GM21390 (cell line): ENCODE results near the gene KLHL21.

Source experiments
- ATAC-seq: cut with Tn5 transposase; IDR thresholded peaks from one replicate; pipeline ENCODE4 v1.9.1; 2021; ENCODE audit not compliant: unreplicated experiment

Gene KLHL21

DNA sequence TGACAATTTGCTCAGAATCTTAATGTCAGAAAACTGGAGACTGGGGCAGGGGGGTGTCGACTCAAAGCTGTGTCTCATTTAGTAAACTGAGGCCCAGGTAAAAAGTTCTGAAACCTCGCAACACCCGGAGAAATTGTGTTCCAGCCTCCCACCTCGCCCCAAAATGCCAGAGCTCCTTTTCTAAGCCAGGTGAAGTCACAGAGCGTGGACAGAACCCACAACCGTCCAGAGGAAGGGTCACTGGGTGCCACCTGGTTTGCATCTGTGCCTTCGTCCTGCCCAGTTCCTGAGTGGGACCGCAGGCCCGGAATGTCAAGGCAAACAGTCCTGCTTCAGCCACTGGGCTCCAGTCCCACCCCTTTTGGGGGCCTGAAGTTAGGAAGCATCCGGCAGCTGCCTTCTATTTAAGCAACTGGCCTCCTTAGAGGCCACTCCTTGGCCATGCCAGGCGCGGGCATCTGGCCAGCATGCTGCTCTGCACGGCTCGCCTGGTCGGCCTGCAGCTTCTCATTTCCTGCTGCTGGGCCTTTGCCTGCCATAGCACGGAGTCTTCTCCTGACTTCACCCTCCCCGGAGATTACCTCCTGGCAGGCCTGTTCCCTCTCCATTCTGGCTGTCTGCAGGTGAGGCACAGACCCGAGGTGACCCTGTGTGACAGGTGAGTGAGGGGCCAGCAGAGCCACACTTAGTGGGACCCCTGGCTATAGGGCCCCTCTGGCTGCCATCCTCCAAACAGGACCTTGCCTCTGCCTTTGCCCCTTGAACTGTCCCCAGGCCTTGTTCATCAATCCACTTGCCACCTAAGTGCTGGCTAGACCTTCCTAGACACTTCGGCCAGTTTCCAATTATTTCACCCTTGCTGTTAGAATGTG is 47.5 kb downstream of the KLHL21 start, which contains the start of gene TAS1R1:
TAS1R1 (plus strand) TSS at position 401 of the 872 bp plus-strand sequence; CDS start at position 468, 67 bp downstream.
- no peak for ATAC-seq

DNA sequence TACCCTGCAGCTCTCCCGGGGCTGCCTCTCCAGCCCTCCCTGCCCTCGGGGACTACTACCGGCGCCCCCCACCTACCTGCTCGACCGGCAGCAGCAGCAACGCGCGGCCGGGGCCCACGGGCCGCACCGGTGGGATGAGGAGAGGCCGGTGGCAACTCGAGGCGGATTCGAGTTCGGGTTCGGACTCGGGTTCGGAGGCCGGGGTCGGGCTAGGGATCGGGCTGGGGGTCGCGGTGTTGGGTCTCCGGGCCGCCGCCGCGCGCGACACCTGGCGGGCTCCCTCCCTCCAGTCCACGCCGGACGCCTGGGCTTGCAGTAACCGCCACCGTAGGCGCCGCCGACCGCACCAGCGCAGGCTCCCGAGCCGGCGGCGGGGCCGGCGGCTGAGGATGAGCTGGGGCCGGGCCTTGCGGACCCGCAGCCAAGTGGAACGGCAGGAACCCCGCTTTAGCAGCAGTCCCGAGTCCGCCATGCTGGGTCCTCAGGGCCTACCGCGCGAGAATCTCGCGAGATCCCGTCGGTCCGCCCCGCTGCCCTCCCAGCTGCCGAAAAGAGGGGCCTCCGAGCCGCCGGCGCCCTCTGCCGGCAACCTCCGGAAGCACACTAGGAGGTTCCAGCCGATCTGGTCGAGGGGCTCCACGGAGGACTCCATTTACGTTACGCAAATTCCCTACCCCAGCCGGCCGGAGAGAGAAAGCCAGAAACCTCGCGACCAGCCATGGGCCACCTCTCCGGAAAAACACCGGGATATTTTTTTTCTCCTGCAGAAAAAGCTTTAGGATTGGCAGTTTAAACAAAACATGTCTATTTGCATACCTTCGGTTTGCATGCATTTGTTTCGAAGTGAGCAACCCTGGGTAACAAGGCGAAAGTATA is 48.4 kb downstream of the KLHL21 start, which contains the start of gene NOL9:
NOL9 (minus strand) TSS at position 483 of the 876 bp plus-strand sequence; CDS start at position 472, 11 bp downstream.
- ATAC-seq = peak; percentile 92

DNA sequence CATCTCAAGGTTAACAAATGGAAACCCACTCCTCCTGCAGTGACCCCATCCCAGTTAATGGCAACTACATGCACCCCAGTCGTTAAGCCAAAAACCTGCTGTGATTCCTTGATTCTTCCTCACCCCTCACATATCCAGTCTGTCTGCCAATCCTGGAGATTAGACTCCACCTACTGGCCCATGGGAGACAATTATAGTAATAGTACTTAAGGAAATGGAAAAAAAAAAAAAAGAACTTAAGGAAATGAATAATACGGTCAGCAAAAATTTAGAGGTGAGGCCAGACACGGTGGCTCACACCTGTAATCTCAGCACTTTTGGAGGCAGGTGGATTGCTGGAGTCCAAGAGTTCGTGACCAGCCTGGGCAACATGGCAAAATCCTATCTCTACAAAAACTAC is 55.4 kb downstream of the KLHL21 start:
- no peak for ATAC-seq

DNA sequence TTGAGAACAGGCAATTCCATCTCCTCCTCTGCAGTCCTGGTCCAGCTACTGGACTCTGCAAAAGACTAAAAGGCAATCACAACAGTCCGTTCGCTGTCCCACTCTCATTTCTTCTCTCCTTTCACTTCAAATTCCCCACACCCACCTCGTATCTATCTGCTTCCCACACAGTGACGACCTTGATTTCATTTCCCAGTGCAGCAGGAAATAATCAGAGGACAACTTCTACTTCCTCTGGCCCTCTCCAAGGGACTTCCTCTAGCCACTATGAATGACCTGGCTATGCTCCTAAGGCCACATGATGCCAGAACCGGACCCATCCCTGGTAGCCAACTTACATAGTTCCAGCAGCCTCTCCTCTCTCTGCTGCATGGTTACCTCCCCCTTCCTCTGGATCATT is 56.3 kb downstream of the KLHL21 start:
- no peak for ATAC-seq

DNA sequence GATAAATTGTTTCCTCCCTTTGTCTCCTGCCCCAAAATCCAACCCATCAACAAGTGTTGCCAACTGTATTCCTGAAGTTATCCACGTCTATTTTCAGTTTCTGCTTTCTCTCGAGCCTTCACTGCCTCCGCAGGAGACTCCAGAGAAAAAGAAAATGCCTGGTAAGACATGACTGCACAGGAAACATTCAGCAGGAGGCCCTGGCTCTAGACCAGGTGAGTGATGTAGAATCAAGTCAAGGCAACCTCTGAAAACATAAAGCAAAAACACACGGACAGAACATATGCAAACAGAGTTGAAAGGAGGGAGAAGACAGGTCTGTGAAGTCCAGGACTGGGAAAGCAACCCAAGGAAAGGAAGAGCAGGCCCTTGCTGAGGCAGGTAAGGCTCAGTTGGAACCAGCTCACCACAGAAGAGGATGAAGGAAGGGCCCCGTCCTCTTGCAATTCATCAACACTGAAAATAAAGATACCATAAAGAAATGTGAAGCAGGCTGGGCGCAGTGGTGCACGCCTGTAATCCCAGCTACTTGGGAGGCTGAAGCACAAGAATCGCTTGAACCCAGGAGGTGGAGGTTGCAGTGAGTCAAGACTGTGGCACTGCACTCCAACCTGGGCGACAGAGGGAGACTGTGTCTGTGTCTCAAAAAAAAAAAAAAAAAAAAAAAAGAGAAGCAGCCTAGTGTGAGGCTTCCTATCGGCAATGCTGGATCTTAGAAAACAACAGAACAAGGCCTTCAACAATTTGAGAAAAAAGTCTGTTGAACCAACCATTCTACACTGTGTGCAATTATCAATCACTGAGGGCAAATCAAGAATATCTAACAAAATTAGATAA is 57.2 kb downstream of the KLHL21 start:
- ATAC-seq = no peak

DNA sequence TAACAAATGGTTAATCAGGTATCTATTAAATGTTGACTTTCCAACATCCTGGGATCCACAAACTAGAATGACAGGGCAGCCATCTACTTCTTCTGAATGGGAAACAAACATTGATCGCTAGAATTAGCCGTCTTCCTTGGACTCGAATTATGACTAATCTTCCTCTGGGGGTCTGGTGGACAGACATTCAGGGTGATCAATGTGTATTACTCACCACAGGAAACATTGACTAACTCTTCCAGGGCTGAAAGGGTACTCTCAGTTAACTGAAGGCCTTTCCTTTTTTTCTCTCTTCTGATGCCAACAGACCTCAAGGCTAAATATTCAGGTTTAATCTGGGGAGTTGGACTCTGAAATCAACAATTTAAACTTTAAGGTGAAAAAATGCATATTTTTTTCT is 57.8 kb downstream of the KLHL21 start:
- no peak for ATAC-seq
